Naive thymus-derived CD8-positive, alpha-beta T cell (primary cell): ENCODE data around the gene MSANTD1. TPM values are rescaled to one million over a fixed set of nuclear protein-coding genes. Genes with fewer than 3 reads are reported as not detected.

Source experiments
- ATAC-seq, 2 donors: fragments of 150-1000 bp; cut with Tn5 transposase in 1 of 2; sonication (Bioruptor Pico), chemical (Tn5 transposase) in 1 of 2; 1 replicate in 1 of 2; 2 replicates in 1 of 2; pipeline ENCODE4 v1.10.0; 2021; ENCODE audit warnings: mild to moderate bottlenecking in 2 of 2, moderate library complexity in 2 of 2
- POLR2A ChIA-PET: fragments of 350-600 bp; sonication (Branson Sonifier 250); formaldehyde crosslinking; loops from one replicate; lab custom pipeline; 2021; ENCODE audit warnings: antibody characterized with exemption; lab: Charles Lee
- DNase-seq, 10 donors: peaks; one replicate each; pipeline versions ENCODE4 v3.0.0 to v3.0.0-alpha.2; 2020 to 2022
- H3K27ac Mint-ChIP-seq, 10 donors: one replicate each; pipeline ENCODE4 v1.8.0; 2020 to 2022; ENCODE audit warnings: mild to moderate bottlenecking in 10 of 10, mixed read lengths in 10 of 10, moderate library complexity in 4 of 10, inconsistent platforms in 1 of 10
- H3K27me3 Mint-ChIP-seq, 5 donors: one replicate each; pipeline ENCODE4 v1.8.0; 2021 to 2022; ENCODE audit warnings: mixed read lengths in 5 of 5
- H3K36me3 Mint-ChIP-seq, 3 donors: one replicate each; pipeline ENCODE4 v1.8.0; 2020 to 2022; ENCODE audit warnings: mixed read lengths in 3 of 3, mild to moderate bottlenecking in 2 of 3, inconsistent platforms in 1 of 3
- H3K4me1 Mint-ChIP-seq, 4 donors: one replicate each; pipeline ENCODE4 v1.8.0; 2021 to 2022; ENCODE audit warnings: mixed read lengths in 4 of 4
- H3K4me3 Mint-ChIP-seq, 10 donors: one replicate each; pipeline ENCODE4 v1.8.0; 2020 to 2022; ENCODE audit warnings: mild to moderate bottlenecking in 10 of 10, mixed read lengths in 10 of 10, moderate library complexity in 6 of 10, inconsistent platforms in 1 of 10
- H3K9me3 Mint-ChIP-seq, 9 donors: one replicate each; pipeline ENCODE4 v1.8.0; 2020 to 2022; ENCODE audit warnings: mixed read lengths in 9 of 9, mild to moderate bottlenecking in 3 of 9, inconsistent platforms in 1 of 9, moderate library complexity in 1 of 9
- polyA plus RNA-seq, 3 donors: library from polyadenylated mRNA; unstranded; fragments of 300-500 nt; fragmentation: Illumina TruSeq; gene quantifications; one replicate each; pipeline ENCODE4 v1.2.3, GENCODE V29; 2021
- total RNA-seq, 8 experiments: library from RNA in 2 of 8; stranded (reverse) in 2 of 8; gene quantifications; one replicate each; pipeline ENCODE4 v1.2.3 and lab custom pipeline; 2021 to 2026

MSANTD1 gene
- total and polyA plus RNA-seq, 5 experiments from 2014 or later: 0.18 to 2.1 (median 1.8) TPM; not detected in 2

DNA sequence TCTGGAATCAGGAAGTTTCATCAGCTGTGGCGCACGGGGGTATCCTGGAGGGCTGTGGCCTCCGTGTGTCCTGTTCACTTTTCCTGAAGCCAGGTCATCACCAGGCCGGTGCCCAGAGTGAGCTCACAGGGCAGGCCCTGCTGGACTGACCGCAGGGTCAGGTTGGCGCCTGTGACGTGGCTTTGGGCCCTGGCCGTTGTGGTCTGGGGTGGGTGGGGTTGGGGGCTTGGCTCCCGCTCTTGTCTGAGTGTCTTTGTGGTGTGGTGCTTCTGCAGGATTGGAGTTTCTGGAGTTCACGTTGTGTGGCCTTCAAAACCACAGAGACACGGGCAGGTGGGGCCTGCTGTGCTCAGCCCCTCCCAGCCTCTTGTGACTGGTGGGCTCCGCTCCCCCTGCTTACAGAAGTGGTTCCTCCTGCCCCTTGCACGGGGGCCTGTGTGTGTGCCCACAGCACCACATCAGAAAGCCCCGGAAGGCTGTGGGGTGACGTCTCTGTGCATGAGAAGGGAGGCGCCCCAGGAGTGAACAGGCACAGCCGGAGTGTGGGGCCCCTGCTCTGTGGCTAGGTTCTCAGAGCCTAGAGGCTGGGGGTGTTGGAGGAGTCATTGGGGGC is 53.3 kb downstream of the MSANTD1 start:
- DNase-seq (peak; percentile 74 to 98 (median 96)), ATAC-seq (peak; percentile 95)
- Mint-ChIP-seq H3K4me1 (peaks cover 36 to 81% (median 65%) of the 10 kb centered on the region in 4 donors), H3K9me3 (peaks cover 2 to 21% (median 11%) of the 10 kb centered on the region in 9 donors), H3K27me3 (peaks cover 0 to 30% (median 11%) of the 10 kb centered on the region in 5 donors), H3K36me3 (peaks cover 0 to 16% (median 10%) of the 10 kb centered on the region in 3 donors), H3K4me3 (peak overlapping the region; percentile 79 to 97 (median 88)), H3K27ac (peak overlapping the region; percentile 67 to 98 (median 94))
- POLR2A ChIA-PET: no interaction called here

- Mint-ChIP-seq H3K27me3 (peaks cover 0 to 34% (median 5%) of the 10 kb centered on the region in 5 donors), H3K27ac (peak overlapping the region; percentile 67 to 98 (median 94)), H3K4me1 (peaks cover 36 to 75% (median 66%) of the 10 kb centered on the region in 4 donors), H3K4me3 (peak overlapping the region; percentile 79 to 97 (median 88)), H3K9me3 (peaks cover 0 to 14% (median 7%) of the 10 kb centered on the region in 9 donors), H3K36me3 (peaks cover 0 to 10% (median 4%) of the 10 kb centered on the region in 3 donors)
- DNase-seq (peak in 3 of 10 donors; percentile 11 to 33 (median 31)), ATAC-seq (no peak)
- POLR2A ChIA-PET: interaction anchor here (0.9 kb wide), 1 partner anchor 11 kb away, joined by 5 read pairs; the partner anchor contains the start of gene RGS12
Observed at GRCh38 chr4:3302786-3303564, 54.0 kb downstream of the MSANTD1 start.

DNA sequence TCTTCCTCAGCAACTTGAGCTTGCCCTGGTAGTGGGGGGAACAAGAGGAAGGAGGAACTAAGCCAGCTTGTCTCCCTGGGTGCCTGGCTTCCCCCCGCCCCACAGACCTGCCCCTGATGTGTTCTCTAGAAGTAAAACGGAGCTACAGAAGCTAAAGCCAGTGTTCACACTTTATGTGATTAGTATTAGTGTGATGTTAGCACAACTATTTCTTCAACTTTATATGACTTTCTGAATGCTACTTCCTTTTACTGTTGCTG is 54.5 kb downstream of the MSANTD1 start:
- peaks cover 0 to 38% (median 2%) of the 10 kb centered on the region in 5 donors for H3K27me3 Mint-ChIP-seq
- POLR2A ChIA-PET: interaction anchor here (0.9 kb wide), 1 partner anchor 11 kb away, joined by 5 read pairs; the partner anchor contains the start of gene RGS12
- H3K36me3 Mint-ChIP-seq: peaks cover 0 to 5% (median 0%) of the 10 kb centered on the region in 3 donors
- peak overlapping the region; percentile 59 to 97 (median 86) for H3K4me3 Mint-ChIP-seq
- H3K27ac Mint-ChIP-seq: peak overlapping the region in 7 of 10 donors; percentile 16 to 98 (median 95)
- peaks cover 0 to 9% (median 2%) of the 10 kb centered on the region in 9 donors for H3K9me3 Mint-ChIP-seq
- H3K4me1 Mint-ChIP-seq: peaks cover 36 to 75% (median 68%) of the 10 kb centered on the region in 4 donors
- DNase-seq (no peak), ATAC-seq (no peak)

GRCh38 chr4:3303923-3304710 is 55.2 kb downstream of the MSANTD1 start:
- no peak for ATAC-seq

GRCh38 chr4:3304831-3305609 is 56.1 kb downstream of the MSANTD1 start:
- ATAC-seq (no peak), DNase-seq (no peak)
- H3K27me3 Mint-ChIP-seq: peaks cover 0 to 41% (median 2%) of the 10 kb centered on the region in 5 donors
- peak overlapping the region in 5 of 10 donors; percentile 3 to 60 (median 32) for H3K4me3 Mint-ChIP-seq
- no peaks in the 10 kb centered on the region for H3K36me3 Mint-ChIP-seq
- H3K4me1 Mint-ChIP-seq: peaks cover 30 to 63% (median 58%) of the 10 kb centered on the region in 4 donors
- POLR2A ChIA-PET: no interaction called here
- H3K27ac Mint-ChIP-seq: peak overlapping the region in 8 of 10 donors; percentile 18 to 90 (median 71)
- H3K9me3 Mint-ChIP-seq: no peaks in the 10 kb centered on the region

More at GRCh38 chr4:3303923-3304710, 55.2 kb downstream of the MSANTD1 start:
- peaks cover 35 to 72% (median 67%) of the 10 kb centered on the region in 4 donors for H3K4me1 Mint-ChIP-seq
- no peaks in the 10 kb centered on the region for H3K36me3 Mint-ChIP-seq
- DNase-seq: no peak
- H3K27ac Mint-ChIP-seq: peak overlapping the region in 4 of 10 donors; percentile 16 to 98 (median 56)
- peak overlapping the region in 7 of 10 donors; percentile 59 to 97 (median 87) for H3K4me3 Mint-ChIP-seq
- POLR2A ChIA-PET: no interaction called here
- H3K9me3 Mint-ChIP-seq: peaks cover 0 to 3% (median 0%) of the 10 kb centered on the region in 9 donors
- peaks cover 0 to 41% (median 2%) of the 10 kb centered on the region in 5 donors for H3K27me3 Mint-ChIP-seq

GRCh38 chr4:3305610-3306371 is 56.8 kb downstream of the MSANTD1 start:
- Mint-ChIP-seq H3K27ac (peak overlapping the region in 8 of 10 donors; percentile 19 to 90 (median 71)), H3K4me1 (peaks cover 30 to 55% (median 54%) of the 10 kb centered on the region in 4 donors), H3K27me3 (peaks cover 0 to 41% (median 2%) of the 10 kb centered on the region in 5 donors), H3K4me3 (peak overlapping the region in 5 of 10 donors; percentile 3 to 60 (median 47)), H3K9me3 (no peaks in the 10 kb centered on the region), H3K36me3 (no peaks in the 10 kb centered on the region)
- peak in 2 of 10 donors; percentile 9 to 42 for DNase-seq
- no peak for ATAC-seq
- POLR2A ChIA-PET: no interaction called here

Other genes starting within 250 kb of the MSANTD1 start
- not detected for gene HTT-AS, start 174.6 kb upstream of the MSANTD1 start, total RNA-seq
- gene HTT-AS, start 174.6 kb upstream of the MSANTD1 start, polyA plus RNA-seq: not detected
- gene HTT, start 174.5 kb upstream of the MSANTD1 start, total RNA-seq: 10 to 100 TPM; 56.7 to 64.6 TPM
- gene HTT, start 174.5 kb upstream of the MSANTD1 start, polyA plus RNA-seq: 1 to 10 TPM; 2.2 to 5.0 (median 2.7) TPM
- gene RGS12, start 43.9 kb downstream of the MSANTD1 start, total RNA-seq: 1 to 10 TPM; 1.2 to 1.6 TPM
- 1 to 10 TPM; 2.0 to 2.6 (median 2.1) TPM for gene RGS12, start 43.9 kb downstream of the MSANTD1 start, polyA plus RNA-seq
- gene HGFAC, start 192.8 kb downstream of the MSANTD1 start, total RNA-seq: not detected
- not detected for gene HGFAC, start 192.8 kb downstream of the MSANTD1 start, polyA plus RNA-seq
- gene DOK7, start 214.1 kb downstream of the MSANTD1 start, total RNA-seq: not detected
- under 1 TPM in 1 of 3 donors, not detected in 2; 0.49 TPM for gene DOK7, start 214.1 kb downstream of the MSANTD1 start, polyA plus RNA-seq